Suprapubic skin (tissue), 4 donors: ENCODE measurements around the gene GPBAR1.

Experiments used
- CTCF ChIP-seq, 2 donors: fragments of 200-600 bp in 1 of 2; fragments of 450-650 bp in 1 of 2; sonication (generic) in 1 of 2; IDR thresholded peaks; one replicate each; pipeline ENCODE4 v1.5.1; 2016 to 2019; ENCODE audit warnings: antibody characterized with exemption in 2 of 2, mild to moderate bottlenecking in 1 of 2, moderate library complexity in 1 of 2
- POLR2A ChIP-seq, 2 donors: fragments of 450-650 bp; IDR thresholded peaks; one replicate each; pipeline ENCODE4 v1.6.1; 2017; ENCODE audit warnings: antibody characterized with exemption in 2 of 2, mild to moderate bottlenecking in 2 of 2, moderate library complexity in 2 of 2
- POLR2AphosphoS5 ChIP-seq, 3 donors: sonication (generic); formaldehyde crosslinking; IDR thresholded peaks; one replicate each; pipeline ENCODE4 v1.6.1; 2017; ENCODE audit warnings: antibody characterized with exemption in 3 of 3

GRCh38 chr2:218229239-218229638 lies 31.6 kb upstream of the GPBAR1 start:
- TF ChIP-seq POLR2AphosphoS5 (IDR thresholded peaks at IDR 0.05) (no peak), CTCF (IDR thresholded peaks at IDR 0.05) (no peak), POLR2A (IDR thresholded peaks at IDR 0.05) (no peak)
